A549 (cell line): ENCODE data around the gene MARK1.

Experiments
- CBX2 ChIP-seq: fragments of 200-600 bp; sonication (generic); IDR thresholded peaks from 2 replicates; pipeline ENCODE4 v1.6.1; 2016; ENCODE audit warnings: low read depth, mild to moderate bottlenecking, borderline replicate concordance
- EP300 ChIP-seq, 2 experiments: fragments of >200 bp; sonication (Bioruptor Twin); formaldehyde crosslinking; IDR thresholded peaks; 2 replicates in 1 of 2; 3 replicates in 1 of 2; pipeline ENCODE4 v1.6.1; 2016 to 2017
- ESRRA ChIP-seq: fragments of 150-350 bp; IDR thresholded peaks from 2 replicates; pipeline ENCODE4 v1.6.1; 2014; ENCODE audit warnings: mild to moderate bottlenecking, low read length, borderline replicate concordance
- POLR2A ChIP-seq: IDR thresholded peaks from 2 replicates; pipeline ENCODE4 v1.6.1; 2012; ENCODE audit warnings: mild to moderate bottlenecking, low read length
- POLR2AphosphoS2 ChIP-seq: conservative IDR thresholded peaks from 2 replicates; pipeline ENCODE4 v1.6.1; 2012; ENCODE audit warnings: low read length, improper control_type of control experiment, inconsistent platforms
- RARB ChIP-seq: fragments of 250-450 bp; sonication (Bioruptor Pico); IDR thresholded peaks from 2 replicates; pipeline ENCODE4 v1.8.0; 2021; ENCODE audit warnings: mild to moderate bottlenecking, moderate library complexity
- RCOR1 ChIP-seq: fragments of 150-350 bp; IDR thresholded peaks from 2 replicates; pipeline ENCODE4 v1.6.1; 2014; ENCODE audit warnings: antibody characterized with exemption, low read length, low read depth
- SREBF2 ChIP-seq: fragments of 450-650 bp; IDR thresholded peaks from 2 replicates; pipeline ENCODE4 v1.6.1; 2014; ENCODE audit warnings: mild to moderate bottlenecking, moderate library complexity
- TF ChIP-seq, protein P1 (sequence below): fragments of >200 bp; sonication (Bioruptor Twin); formaldehyde crosslinking; IDR thresholded peaks from 3 replicates; pipeline ENCODE4 v1.5.1; 2016
- TF ChIP-seq, protein P2 (sequence below): fragments of >200 bp; sonication (Bioruptor Twin); formaldehyde crosslinking; IDR thresholded peaks from 3 replicates; pipeline ENCODE4 v1.6.1; 2016
- TF ChIP-seq, protein P3 (sequence below): IDR thresholded peaks from 2 replicates; pipeline ENCODE4 v1.6.1; 2012
- TF ChIP-seq, protein P4 (sequence below): IDR thresholded peaks from 2 replicates; pipeline ENCODE4 v1.6.1; 2012; ENCODE audit warnings: low read depth, borderline replicate concordance
- TF ChIP-seq, protein P5 (sequence below): fragments of 150-350 bp; IDR thresholded peaks from 2 replicates; pipeline ENCODE4 v1.6.1; 2014; ENCODE audit warnings: low read depth, mild to moderate bottlenecking, low read length

DNA sequence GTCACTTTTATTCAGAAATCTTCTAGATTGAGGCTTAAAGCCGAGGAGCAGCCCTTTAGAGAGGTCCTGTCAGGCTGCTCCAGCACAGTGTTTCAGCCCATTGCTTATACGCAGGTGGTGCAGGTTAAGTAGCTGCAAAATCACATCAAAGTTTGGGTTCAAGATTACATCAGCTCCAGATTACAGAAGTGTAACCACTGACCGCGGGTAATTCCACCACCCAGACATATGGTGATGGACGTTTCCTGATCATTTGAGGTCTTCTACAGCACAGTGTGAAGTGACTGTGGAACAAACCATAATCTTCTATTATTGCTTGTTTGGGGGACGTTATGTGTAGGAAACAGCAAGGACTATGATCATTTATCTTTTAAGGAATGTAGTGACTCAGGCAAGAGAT is 174.0 kb downstream of the MARK1 start:
- TF ChIP-seq POLR2A (no peak), EP300 (IDR thresholded peaks at IDR 0.05) (no peak), RCOR1 (no peak), POLR2AphosphoS2 (no peak), CBX2 (no peak), SREBF2 (no peak), ESRRA (no peak), RARB (CRISPR knock-in tag) (no peak)
- TF ChIP-seq, protein P1, sequence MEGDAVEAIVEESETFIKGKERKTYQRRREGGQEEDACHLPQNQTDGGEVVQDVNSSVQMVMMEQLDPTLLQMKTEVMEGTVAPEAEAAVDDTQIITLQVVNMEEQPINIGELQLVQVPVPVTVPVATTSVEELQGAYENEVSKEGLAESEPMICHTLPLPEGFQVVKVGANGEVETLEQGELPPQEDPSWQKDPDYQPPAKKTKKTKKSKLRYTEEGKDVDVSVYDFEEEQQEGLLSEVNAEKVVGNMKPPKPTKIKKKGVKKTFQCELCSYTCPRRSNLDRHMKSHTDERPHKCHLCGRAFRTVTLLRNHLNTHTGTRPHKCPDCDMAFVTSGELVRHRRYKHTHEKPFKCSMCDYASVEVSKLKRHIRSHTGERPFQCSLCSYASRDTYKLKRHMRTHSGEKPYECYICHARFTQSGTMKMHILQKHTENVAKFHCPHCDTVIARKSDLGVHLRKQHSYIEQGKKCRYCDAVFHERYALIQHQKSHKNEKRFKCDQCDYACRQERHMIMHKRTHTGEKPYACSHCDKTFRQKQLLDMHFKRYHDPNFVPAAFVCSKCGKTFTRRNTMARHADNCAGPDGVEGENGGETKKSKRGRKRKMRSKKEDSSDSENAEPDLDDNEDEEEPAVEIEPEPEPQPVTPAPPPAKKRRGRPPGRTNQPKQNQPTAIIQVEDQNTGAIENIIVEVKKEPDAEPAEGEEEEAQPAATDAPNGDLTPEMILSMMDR = no peak
- TF ChIP-seq, protein P2, sequence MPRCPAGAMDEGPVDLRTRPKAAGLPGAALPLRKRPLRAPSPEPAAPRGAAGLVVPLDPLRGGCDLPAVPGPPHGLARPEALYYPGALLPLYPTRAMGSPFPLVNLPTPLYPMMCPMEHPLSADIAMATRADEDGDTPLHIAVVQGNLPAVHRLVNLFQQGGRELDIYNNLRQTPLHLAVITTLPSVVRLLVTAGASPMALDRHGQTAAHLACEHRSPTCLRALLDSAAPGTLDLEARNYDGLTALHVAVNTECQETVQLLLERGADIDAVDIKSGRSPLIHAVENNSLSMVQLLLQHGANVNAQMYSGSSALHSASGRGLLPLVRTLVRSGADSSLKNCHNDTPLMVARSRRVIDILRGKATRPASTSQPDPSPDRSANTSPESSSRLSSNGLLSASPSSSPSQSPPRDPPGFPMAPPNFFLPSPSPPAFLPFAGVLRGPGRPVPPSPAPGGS = no peak
- TF ChIP-seq, protein P3, sequence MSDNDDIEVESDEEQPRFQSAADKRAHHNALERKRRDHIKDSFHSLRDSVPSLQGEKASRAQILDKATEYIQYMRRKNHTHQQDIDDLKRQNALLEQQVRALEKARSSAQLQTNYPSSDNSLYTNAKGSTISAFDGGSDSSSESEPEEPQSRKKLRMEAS = no peak
- TF ChIP-seq, protein P4, sequence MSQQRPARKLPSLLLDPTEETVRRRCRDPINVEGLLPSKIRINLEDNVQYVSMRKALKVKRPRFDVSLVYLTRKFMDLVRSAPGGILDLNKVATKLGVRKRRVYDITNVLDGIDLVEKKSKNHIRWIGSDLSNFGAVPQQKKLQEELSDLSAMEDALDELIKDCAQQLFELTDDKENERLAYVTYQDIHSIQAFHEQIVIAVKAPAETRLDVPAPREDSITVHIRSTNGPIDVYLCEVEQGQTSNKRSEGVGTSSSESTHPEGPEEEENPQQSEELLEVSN = no peak
- TF ChIP-seq, protein P5, sequence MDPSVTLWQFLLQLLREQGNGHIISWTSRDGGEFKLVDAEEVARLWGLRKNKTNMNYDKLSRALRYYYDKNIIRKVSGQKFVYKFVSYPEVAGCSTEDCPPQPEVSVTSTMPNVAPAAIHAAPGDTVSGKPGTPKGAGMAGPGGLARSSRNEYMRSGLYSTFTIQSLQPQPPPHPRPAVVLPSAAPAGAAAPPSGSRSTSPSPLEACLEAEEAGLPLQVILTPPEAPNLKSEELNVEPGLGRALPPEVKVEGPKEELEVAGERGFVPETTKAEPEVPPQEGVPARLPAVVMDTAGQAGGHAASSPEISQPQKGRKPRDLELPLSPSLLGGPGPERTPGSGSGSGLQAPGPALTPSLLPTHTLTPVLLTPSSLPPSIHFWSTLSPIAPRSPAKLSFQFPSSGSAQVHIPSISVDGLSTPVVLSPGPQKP = no peak
